SK-N-SH treated with all-trans-retinoic acid at 6 μM for 48 hours (cell line): ENCODE results near the gene STK40.

ENCODE experiments used
- BACH2 ChIP-seq: fragments of 250-450 bp; sonication (Bioruptor Pico); IDR thresholded peaks from 2 replicates; pipeline ENCODE4 v1.9.0; 2021; ENCODE audit warnings: mild to moderate bottlenecking, borderline replicate concordance
- CSDC2 ChIP-seq: fragments of 250-450 bp; sonication (Bioruptor Pico); IDR thresholded peaks from 2 replicates; pipeline ENCODE4 v1.5.0; 2020; ENCODE audit warnings: mild to moderate bottlenecking, moderate library complexity
- ESRRG ChIP-seq: fragments of 250-450 bp; sonication (Bioruptor Pico); IDR thresholded peaks from 2 replicates; pipeline ENCODE4 v1.6.1; 2021; ENCODE audit warnings: mild to moderate bottlenecking
- GLIS3 ChIP-seq: fragments of 250-450 bp; sonication (Bioruptor Pico); IDR thresholded peaks from 2 replicates; pipeline ENCODE4 v1.5.0; 2020; ENCODE audit warnings: mild to moderate bottlenecking, moderate library complexity
- ISL1 ChIP-seq: fragments of 250-450 bp; sonication (Bioruptor Pico); IDR thresholded peaks from 2 replicates; pipeline ENCODE4 v2.1.2; 2022; ENCODE audit warnings: mild to moderate bottlenecking, moderate library complexity
- OSR1 ChIP-seq: fragments of 250-450 bp; sonication (Bioruptor Pico); IDR thresholded peaks from 2 replicates; pipeline ENCODE4 v1.8.0; 2022; ENCODE audit warnings: moderate library complexity, mild to moderate bottlenecking, inconsistent platforms
- PATZ1 ChIP-seq: fragments of 250-450 bp; sonication (Bioruptor Pico); IDR thresholded peaks from 2 replicates; pipeline ENCODE4 v1.8.0; 2020; ENCODE audit warnings: mild to moderate bottlenecking, moderate library complexity, borderline replicate concordance
- TOX ChIP-seq: fragments of 250-450 bp; sonication (Bioruptor Pico); IDR thresholded peaks from 2 replicates; pipeline ENCODE4 v1.8.0; 2021; ENCODE audit warnings: mild to moderate bottlenecking, moderate library complexity, borderline replicate concordance
- ZC3H10 ChIP-seq: fragments of 250-450 bp; sonication (Bioruptor Pico); IDR thresholded peaks from 2 replicates; pipeline ENCODE4 v1.5.1; 2021; ENCODE audit warnings: mild to moderate bottlenecking, moderate library complexity
- ZFP30 ChIP-seq: fragments of 450-650 bp; formaldehyde crosslinking; IDR thresholded peaks from 2 replicates; pipeline ENCODE4 v1.5.0; 2022; ENCODE audit warnings: mild to moderate bottlenecking, moderate library complexity
- TF ChIP-seq, protein P1 (sequence below): fragments of 250-450 bp; sonication (Bioruptor Pico); IDR thresholded peaks from 2 replicates; pipeline ENCODE4 v1.5.1; 2021; ENCODE audit warnings: mild to moderate bottlenecking, moderate library complexity

- TF ChIP-seq ZFP30 (no peak), OSR1 (no peak), TOX (CRISPR knock-in tag) (no peak), ESRRG (CRISPR knock-in tag) (no peak), ZC3H10 (CRISPR knock-in tag) (no peak), CSDC2 (no peak), ISL1 (CRISPR knock-in tag) (no peak), GLIS3 (CRISPR knock-in tag) (no peak), PATZ1 (CRISPR knock-in tag) (no peak), BACH2 (no peak)
- TF ChIP-seq, protein P1, sequence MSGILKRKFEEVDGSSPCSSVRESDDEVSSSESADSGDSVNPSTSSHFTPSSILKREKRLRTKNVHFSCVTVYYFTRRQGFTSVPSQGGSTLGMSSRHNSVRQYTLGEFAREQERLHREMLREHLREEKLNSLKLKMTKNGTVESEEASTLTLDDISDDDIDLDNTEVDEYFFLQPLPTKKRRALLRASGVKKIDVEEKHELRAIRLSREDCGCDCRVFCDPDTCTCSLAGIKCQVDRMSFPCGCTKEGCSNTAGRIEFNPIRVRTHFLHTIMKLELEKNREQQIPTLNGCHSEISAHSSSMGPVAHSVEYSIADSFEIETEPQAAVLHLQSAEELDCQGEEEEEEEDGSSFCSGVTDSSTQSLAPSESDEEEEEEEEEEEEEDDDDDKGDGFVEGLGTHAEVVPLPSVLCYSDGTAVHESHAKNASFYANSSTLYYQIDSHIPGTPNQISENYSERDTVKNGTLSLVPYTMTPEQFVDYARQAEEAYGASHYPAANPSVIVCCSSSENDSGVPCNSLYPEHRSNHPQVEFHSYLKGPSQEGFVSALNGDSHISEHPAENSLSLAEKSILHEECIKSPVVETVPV (CRISPR knock-in tag) = no peak
Measured at GRCh38 chr1:36328713-36329112, 57.0 kb downstream of the STK40 start.
